Gastrocnemius medialis (tissue), 4 donors: ENCODE data around the gene GRAP. TPM values are rescaled to one million over a fixed set of nuclear protein-coding genes. Genes with fewer than 3 reads are reported as not detected.

Experiments used
- ATAC-seq, 2 donors: fragments of 150-250 bp; one replicate each; pipeline ENCODE4 v1.9.1; 2016
- DNase-seq, 2 donors: peaks; one replicate each; pipeline ENCODE4 v3.0.0-alpha.2; 2019
- H3K27ac ChIP-seq, 4 donors: fragments of 200-600 bp; sonication (generic); 1 replicate in 1 of 4; 2 replicates in 3 of 4; pipeline ENCODE4 v1.5.1; 2016 to 2018; ENCODE audit warnings: mild to moderate bottlenecking in 2 of 4, moderate library complexity in 1 of 4
- H3K27me3 ChIP-seq, 3 donors: fragments of 200-600 bp; sonication (generic) in 2 of 3; 1 replicate in 1 of 3; 2 replicates in 2 of 3; pipeline versions ENCODE4 v1.5.1 to v1.6.0; 2016 to 2019; ENCODE audit warnings: mild to moderate bottlenecking in 1 of 3, moderate library complexity in 1 of 3
- H3K36me3 ChIP-seq, 2 donors: fragments of 200-600 bp; sonication (generic) in 1 of 2; one replicate each; pipeline ENCODE4 v1.5.1; 2017 to 2018
- H3K4me1 ChIP-seq, 2 donors: fragments of 200-600 bp; sonication (generic) in 1 of 2; one replicate each; pipeline ENCODE4 v1.5.1; 2016 to 2017; ENCODE audit warnings: mild to moderate bottlenecking in 2 of 2
- H3K4me3 ChIP-seq, 4 donors: fragments of 200-600 bp; sonication (generic) in 3 of 4; 1 replicate in 1 of 4; 2 replicates in 3 of 4; pipeline ENCODE4 v1.5.1; 2016 to 2019; ENCODE audit warnings: mild to moderate bottlenecking in 2 of 4
- H3K9me3 ChIP-seq, 3 donors: fragments of 200-600 bp; sonication (generic) in 2 of 3; 1 replicate in 1 of 3; 2 replicates in 2 of 3; pipeline ENCODE4 v1.5.1; 2016 to 2019
- CTCF ChIP-seq, 5 experiments: fragments of 450-650 bp in 3 of 5; fragments of 200-600 bp in 2 of 5; sonication (generic) in 2 of 5; IDR thresholded peaks in 4 of 5; conservative IDR thresholded peaks in 1 of 5; 1 replicate in 4 of 5; 2 replicates in 1 of 5; pipeline ENCODE4 v1.5.1; 2016 to 2019; ENCODE audit warnings: antibody characterized with exemption in 5 of 5, mild to moderate bottlenecking in 3 of 5, moderate library complexity in 3 of 5
- POLR2A ChIP-seq, 2 donors: fragments of 450-650 bp; IDR thresholded peaks; one replicate each; pipeline ENCODE4 v1.6.1; 2017; ENCODE audit warnings: antibody characterized with exemption in 2 of 2, mild to moderate bottlenecking in 2 of 2, moderate library complexity in 2 of 2
- in situ Hi-C, 4 donors: fragments of 200-750 bp; cut with MboI; loops; one replicate each; pipeline versions ENCODE4 v1.15.0 to v1.8.0; 2017; ENCODE audit warnings: low sequenced_read_pairs in 4 of 4
- intact Hi-C: fragments of 100-400 bp; cut with DNase I; formaldehyde crosslinking; loops from one replicate; pipeline ENCODE4 v1.15.1; 2023; ENCODE audit warnings: low total_unique reads
- total RNA-seq, 4 donors: library from RNA; depleted of rRNA; stranded (reverse); fragments of >200 nt; gene quantifications; one replicate each; pipeline versions ENCODE4 v1.1.0 to v1.2.3, GENCODE V29; 2016

GRAP gene
- total RNA-seq, 4 donors from 2014 or later, result 0.36 to 1.7 (median 0.94) TPM

DNA sequence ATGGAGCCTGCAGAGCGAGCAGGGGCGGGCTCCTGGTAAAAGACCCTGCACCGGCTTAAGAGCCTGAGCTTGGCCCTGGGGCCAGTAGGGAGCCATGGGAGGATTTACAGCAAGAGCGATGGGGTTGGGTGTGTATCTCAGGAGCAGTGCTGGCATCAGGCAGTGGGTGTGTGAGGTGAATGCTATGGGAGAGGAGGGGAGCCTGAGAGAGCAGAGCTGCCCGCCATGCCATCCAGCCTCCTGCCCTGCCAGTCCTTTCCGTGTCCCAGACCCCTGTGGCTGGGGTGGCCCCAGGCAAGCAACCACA, 65.5 kb downstream of the GRAP start:
- in situ Hi-C loops (no loop called here), intact Hi-C loops (loop anchor here (5.0 kb wide), 1 partner anchor 36 kb away; no protein-coding TSS in a partner anchor)
- ATAC-seq (no peak), DNase-seq (no peak)
- TF ChIP-seq POLR2A (IDR thresholded peaks at IDR 0.05) (no peak), CTCF (IDR thresholded peaks at IDR 0.05 in 4 of 5, conservative IDR thresholded peaks at IDR 0.05 in 1 of 5) (no peak)
- H3K4me1 ChIP-seq, result no peaks in the 10 kb centered on the region
- H3K9me3 ChIP-seq, result no peaks in the 10 kb centered on the region
- no peak overlapping the region for H3K27ac ChIP-seq
- no peak overlapping the region for H3K4me3 ChIP-seq
- no peaks in the 10 kb centered on the region for H3K36me3 ChIP-seq
- no peaks in the 10 kb centered on the region for H3K27me3 ChIP-seq

GRCh38 chr17:18980682-18981334, 65.9 kb downstream of the GRAP start:
- intact Hi-C loops, result loop anchor here (5.0 kb wide), 1 partner anchor 36 kb away; no protein-coding TSS in a partner anchor
- Histone ChIP-seq H3K36me3 (no peaks in the 10 kb centered on the region), H3K27ac (no peak overlapping the region), H3K27me3 (no peaks in the 10 kb centered on the region), H3K4me1 (no peaks in the 10 kb centered on the region), H3K9me3 (no peaks in the 10 kb centered on the region), H3K4me3 (no peak overlapping the region)
- in situ Hi-C loops, result no loop called here
- TF ChIP-seq CTCF (IDR thresholded peaks at IDR 0.05 in 4 of 5, conservative IDR thresholded peaks at IDR 0.05 in 1 of 5) (no peak), POLR2A (IDR thresholded peaks at IDR 0.05) (no peak)
- no peak for ATAC-seq
- DNase-seq, result no peak

- Histone ChIP-seq H3K27ac (no peak overlapping the region), H3K27me3 (no peaks in the 10 kb centered on the region), H3K4me3 (no peak overlapping the region), H3K9me3 (no peaks in the 10 kb centered on the region), H3K36me3 (no peaks in the 10 kb centered on the region), H3K4me1 (no peaks in the 10 kb centered on the region)
- ATAC-seq (no peak), DNase-seq (no peak)
- in situ Hi-C loops, result no loop called here
- intact Hi-C loops, result no loop called here
- no peak for TF ChIP-seq CTCF (IDR thresholded peaks at IDR 0.05 in 4 of 5, conservative IDR thresholded peaks at IDR 0.05 in 1 of 5)
- TF ChIP-seq POLR2A (IDR thresholded peaks at IDR 0.05), result no peak
Measured at GRCh38 chr17:18978655-18979054, 68.1 kb downstream of the GRAP start.

DNA sequence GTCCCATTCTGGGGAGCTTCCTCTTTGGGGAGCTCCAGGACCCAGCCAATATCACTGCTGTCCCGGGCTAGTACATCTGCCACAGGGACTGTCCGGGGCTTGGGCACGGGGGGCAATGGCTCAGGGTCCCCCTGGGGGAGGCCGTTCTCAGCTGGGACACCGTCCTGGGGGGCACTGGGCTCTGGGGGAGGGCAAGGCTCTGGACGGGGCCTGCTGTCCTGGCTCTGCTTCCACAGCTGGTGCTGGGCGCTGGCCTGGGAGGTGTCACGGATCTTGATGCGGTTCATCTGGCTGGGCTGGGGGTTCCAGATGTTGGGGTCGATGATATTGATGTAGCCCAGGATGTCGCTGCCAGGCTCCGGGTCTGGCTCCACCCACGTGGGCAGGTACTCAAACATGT, 68.7 kb downstream of the GRAP start:
- H3K27me3 ChIP-seq, result no peaks in the 10 kb centered on the region
- DNase-seq (no peak), ATAC-seq (no peak)
- in situ Hi-C loops (no loop called here), intact Hi-C loops (no loop called here)
- no peak overlapping the region for H3K4me3 ChIP-seq
- H3K36me3 ChIP-seq, result no peaks in the 10 kb centered on the region
- TF ChIP-seq CTCF (IDR thresholded peaks at IDR 0.05 in 4 of 5, conservative IDR thresholded peaks at IDR 0.05 in 1 of 5) (no peak), POLR2A (IDR thresholded peaks at IDR 0.05) (no peak)
- H3K27ac ChIP-seq, result no peak overlapping the region
- no peaks in the 10 kb centered on the region for H3K4me1 ChIP-seq
- H3K9me3 ChIP-seq, result no peaks in the 10 kb centered on the region

DNA sequence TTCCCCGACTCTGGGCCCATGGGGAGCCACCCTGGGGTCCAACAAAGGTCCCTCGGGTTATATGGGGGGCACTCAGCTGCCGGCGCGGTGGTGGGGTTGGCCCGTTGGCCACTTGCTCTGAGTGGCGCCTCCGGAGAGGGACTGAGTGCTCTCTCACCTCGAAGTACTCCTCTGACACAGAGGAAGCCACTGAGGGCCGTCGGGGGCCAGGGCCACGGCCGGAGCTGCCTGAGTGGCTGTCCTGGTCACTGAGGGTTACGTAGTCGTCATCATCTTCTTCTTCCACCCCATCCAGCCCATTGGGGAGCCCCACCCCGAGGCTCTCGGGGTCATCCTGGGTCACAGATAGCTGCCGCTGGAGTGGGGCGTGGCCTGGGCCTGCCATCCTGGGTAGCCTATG, 69.1 kb downstream of the GRAP start:
- TF ChIP-seq CTCF (IDR thresholded peaks at IDR 0.05 in 4 of 5, conservative IDR thresholded peaks at IDR 0.05 in 1 of 5), result no peak
- TF ChIP-seq POLR2A (IDR thresholded peaks at IDR 0.05), result no peak
- Histone ChIP-seq H3K9me3 (no peaks in the 10 kb centered on the region), H3K27me3 (no peaks in the 10 kb centered on the region), H3K4me1 (no peaks in the 10 kb centered on the region), H3K36me3 (no peaks in the 10 kb centered on the region), H3K27ac (no peak overlapping the region), H3K4me3 (no peak overlapping the region)
- DNase-seq (no peak), ATAC-seq (no peak)
- intact Hi-C loops (no loop called here), in situ Hi-C loops (no loop called here)
